Calu3 (cell line): ENCODE measurements around the gene CDH2. TPM values are rescaled to one million over a fixed set of nuclear protein-coding genes. Genes with fewer than 3 reads are reported as not detected.

Experiments
- BruUV-seq: library from RNA; stranded (reverse); fragments of 400-500 nt; replicated peaks from 2 replicates; lab custom pipeline; 2021; lab: Mats Ljungman, UMichigan
- CTCF ChIA-PET: fragments of 300-600 bp; sonication (Branson Sonifier 250); formaldehyde crosslinking; loops from one replicate; lab custom pipeline; 2022; ENCODE audit warnings: antibody characterized with exemption; lab: Charles Lee
- DNase-seq: peaks from one replicate; pipeline ENCODE4 v3.0.0; 2022
- H3K27ac Mint-ChIP-seq: one replicate; pipeline ENCODE4 v1.8.0; 2022; ENCODE audit warnings: mixed read lengths; ENCODE audit not compliant: unreplicated experiment
- H3K27me3 Mint-ChIP-seq: one replicate; pipeline ENCODE4 v1.8.0; 2022; ENCODE audit warnings: mixed read lengths; ENCODE audit not compliant: unreplicated experiment
- H3K36me3 Mint-ChIP-seq: one replicate; pipeline ENCODE4 v1.8.0; 2022; ENCODE audit warnings: mild to moderate bottlenecking, moderate library complexity, mixed read lengths; ENCODE audit not compliant: insufficient read depth, unreplicated experiment
- H3K4me1 Mint-ChIP-seq: one replicate; pipeline ENCODE4 v1.8.0; 2022; ENCODE audit warnings: mild to moderate bottlenecking, low read depth, mixed read lengths; ENCODE audit not compliant: unreplicated experiment
- H3K4me3 Mint-ChIP-seq: one replicate; pipeline ENCODE4 v1.8.0; 2022; ENCODE audit warnings: mild to moderate bottlenecking, low read depth, moderate library complexity, mixed read lengths; ENCODE audit not compliant: unreplicated experiment
- H3K9me3 Mint-ChIP-seq: one replicate; pipeline ENCODE4 v1.8.0; 2022; ENCODE audit warnings: low read depth, mixed read lengths; ENCODE audit not compliant: unreplicated experiment
- CTCF ChIP-seq: fragments of 200-600 bp; IDR thresholded peaks from one replicate; pipeline ENCODE4 v1.8.0; 2022; ENCODE audit warnings: antibody characterized with exemption; ENCODE audit not compliant: unreplicated experiment
- intact Hi-C: fragments of 100-400 bp; cut with micrococcal nuclease; formaldehyde crosslinking; loops from one replicate; pipeline ENCODE4 v1.10.0; 2022; ENCODE audit not compliant: unreplicated experiment
- total RNA-seq: library from RNA; stranded (reverse); gene quantifications from 2 replicates; pipeline ENCODE4 v1.2.3, GENCODE V29; 2022

CDH2 gene
- total RNA-seq, 1 experiment from 2014 or later: 2.3 TPM

GRCh38 chr18:28147674-28148171 is 29.2 kb downstream of the CDH2 start:
- DNase-seq: no peak
- Mint-ChIP-seq H3K4me1 (no peaks in the 10 kb centered on the region), H3K27me3 (no peaks in the 10 kb centered on the region), H3K4me3 (no peak overlapping the region), H3K9me3 (no peaks in the 10 kb centered on the region), H3K27ac (no peak overlapping the region), H3K36me3 (no peaks in the 10 kb centered on the region)
- no TSS peak for BruUV-seq
- no peak for TF ChIP-seq CTCF
- intact Hi-C loops: no loop called here
- CTCF ChIA-PET: interaction anchor here (1.5 kb wide), 1 partner anchor 19 kb away, joined by 4 read pairs; no protein-coding TSS in a partner anchor

- H3K4me1 Mint-ChIP-seq: no peaks in the 10 kb centered on the region
- H3K4me3 Mint-ChIP-seq: no peak overlapping the region
- no peaks in the 10 kb centered on the region for H3K36me3 Mint-ChIP-seq
- no TSS peak for BruUV-seq
- CTCF ChIA-PET: no interaction called here
- TF ChIP-seq CTCF: no peak
- no peak for DNase-seq
- no peak overlapping the region for H3K27ac Mint-ChIP-seq
- no peaks in the 10 kb centered on the region for H3K27me3 Mint-ChIP-seq
- intact Hi-C loops: no loop called here
- peaks cover 4% of the 10 kb centered on the region for H3K9me3 Mint-ChIP-seq
These were observed 33.2 kb downstream of the CDH2 start for GRCh38 chr18:28143725-28144124.

GRCh38 chr18:28138816-28139215 is 38.1 kb downstream of the CDH2 start:
- H3K4me1 Mint-ChIP-seq: no peaks in the 10 kb centered on the region
- H3K4me3 Mint-ChIP-seq: no peak overlapping the region
- no peak for DNase-seq

GRCh38 chr18:28136071-28136470 is 40.9 kb downstream of the CDH2 start:
- Mint-ChIP-seq H3K4me1 (no peaks in the 10 kb centered on the region), H3K27me3 (no peaks in the 10 kb centered on the region), H3K36me3 (no peaks in the 10 kb centered on the region), H3K27ac (no peak overlapping the region), H3K4me3 (no peak overlapping the region), H3K9me3 (no peaks in the 10 kb centered on the region)
- no peak for DNase-seq
- no TSS peak for BruUV-seq
- TF ChIP-seq CTCF: no peak
- intact Hi-C loops: no loop called here
- CTCF ChIA-PET: no interaction called here

More at GRCh38 chr18:28138816-28139215, 38.1 kb downstream of the CDH2 start:
- CTCF ChIA-PET: no interaction called here
- TF ChIP-seq CTCF: no peak
- Mint-ChIP-seq H3K36me3 (no peaks in the 10 kb centered on the region), H3K27me3 (no peaks in the 10 kb centered on the region), H3K9me3 (peaks cover 4% of the 10 kb centered on the region), H3K27ac (no peak overlapping the region)
- no TSS peak for BruUV-seq
- intact Hi-C loops: no loop called here
